Astrocyte of the cerebellum (primary cell): Measurements from ENCODE around the gene RALGPS1.

Source experiments
- DNase-seq: peaks from one replicate; pipeline ENCODE4 v3.0.0-alpha.2; 2011; ENCODE audit warnings: low read depth
- H3K4me3 ChIP-seq: 2 replicates; pipeline ENCODE4 v1.5.1; 2011; ENCODE audit warnings: mild to moderate bottlenecking, low read depth, low read length, moderate library complexity
- CTCF ChIP-seq: IDR thresholded peaks from 2 replicates; pipeline ENCODE4 v1.5.1; 2012; ENCODE audit warnings: low read length, low read depth, moderate library complexity, mild to moderate bottlenecking; ENCODE audit errors: missing control alignments
- in situ Hi-C: cut with HindIII; loops from 2 replicates; pipeline ENCODE4 v1.10.0; 2017; ENCODE audit warnings: low sequenced_read_pairs

The RALGPS1 gene

GRCh38 chr9:127074561-127075548 lies 160.3 kb downstream of the RALGPS1 start:
- in situ Hi-C loops = no loop called here
- no peak for DNase-seq
- H3K4me3 ChIP-seq = no peak overlapping the region
- no peak for TF ChIP-seq CTCF

GRCh38 chr9:127075624-127076372 lies 161.2 kb downstream of the RALGPS1 start:
- DNase-seq = no peak
- H3K4me3 ChIP-seq = no peak overlapping the region
- TF ChIP-seq CTCF = no peak
- in situ Hi-C loops = no loop called here

GRCh38 chr9:127076860-127077643 lies 162.5 kb downstream of the RALGPS1 start:
- no peak for TF ChIP-seq CTCF
- no peak overlapping the region for H3K4me3 ChIP-seq
- in situ Hi-C loops = no loop called here
- DNase-seq = no peak

GRCh38 chr9:127077644-127077946 lies 163.0 kb downstream of the RALGPS1 start:
- H3K4me3 ChIP-seq = no peak overlapping the region
- TF ChIP-seq CTCF = no peak
- in situ Hi-C loops = no loop called here
- no peak for DNase-seq

- in situ Hi-C loops = no loop called here
- no peak for TF ChIP-seq CTCF
- H3K4me3 ChIP-seq = no peak overlapping the region
- DNase-seq = no peak
These were observed 163.8 kb downstream of the RALGPS1 start for GRCh38 chr9:127078336-127078735.

GRCh38 chr9:127078988-127079387 lies 164.4 kb downstream of the RALGPS1 start:
- no peak overlapping the region for H3K4me3 ChIP-seq
- DNase-seq = no peak
- no peak for TF ChIP-seq CTCF
- in situ Hi-C loops = no loop called here
